Globus pallidus (tissue), 1 donor: ENCODE measurements around the gene GLP1R.

Experiments
- DNase-seq: peaks from one replicate; pipeline ENCODE4 v3.0.0-alpha.2; 2015; ENCODE audit warnings: low spot score

Gene GLP1R

DNA sequence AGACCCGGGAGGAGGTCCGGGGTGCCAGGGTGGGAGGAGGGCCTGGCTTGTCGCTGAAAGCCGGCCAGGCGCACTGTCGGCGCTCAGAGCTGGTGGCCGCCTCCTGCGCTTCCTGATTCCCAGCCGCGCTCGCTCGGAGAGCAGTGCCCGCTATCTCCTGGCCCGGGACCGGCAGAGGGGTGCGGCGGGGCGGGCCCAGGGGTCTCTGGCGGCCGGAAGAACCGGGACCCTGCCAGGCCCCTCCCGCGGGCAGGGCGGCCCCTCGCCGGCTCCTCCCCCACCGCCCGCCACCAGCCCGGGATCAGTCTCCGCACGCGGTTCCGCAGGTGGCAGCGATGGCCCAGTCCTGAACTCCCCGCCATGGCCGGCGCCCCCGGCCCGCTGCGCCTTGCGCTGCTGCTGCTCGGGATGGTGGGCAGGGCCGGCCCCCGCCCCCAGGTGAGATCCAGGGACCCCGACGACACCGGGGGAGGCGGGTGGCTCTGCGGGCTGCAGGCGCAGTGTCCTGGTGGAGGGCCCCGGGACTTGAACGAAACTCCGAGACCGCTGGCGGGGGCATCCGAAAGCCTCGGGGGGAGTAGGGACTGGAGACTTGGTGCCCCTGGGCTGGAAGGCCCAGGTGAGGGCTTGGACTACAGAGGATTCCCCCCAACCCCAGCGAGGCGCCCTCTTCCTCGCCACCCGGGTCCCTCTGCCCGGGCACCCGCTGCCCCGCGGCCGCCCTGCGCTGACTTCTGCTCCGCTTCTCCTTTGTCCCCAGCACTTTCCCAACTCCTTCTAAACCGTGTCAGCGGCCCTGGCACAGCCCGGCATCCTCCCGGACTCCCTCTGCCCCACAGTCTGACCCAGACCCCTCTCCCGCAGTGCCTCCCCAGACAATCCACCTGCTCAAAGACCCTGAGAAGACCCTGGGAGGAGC lies at the start of gene GLP1R:
GLP1R (plus strand) TSS at position 301 of the 919 bp plus-strand sequence; CDS start at position 361, 60 bp downstream.
- DNase-seq = no peak

DNA sequence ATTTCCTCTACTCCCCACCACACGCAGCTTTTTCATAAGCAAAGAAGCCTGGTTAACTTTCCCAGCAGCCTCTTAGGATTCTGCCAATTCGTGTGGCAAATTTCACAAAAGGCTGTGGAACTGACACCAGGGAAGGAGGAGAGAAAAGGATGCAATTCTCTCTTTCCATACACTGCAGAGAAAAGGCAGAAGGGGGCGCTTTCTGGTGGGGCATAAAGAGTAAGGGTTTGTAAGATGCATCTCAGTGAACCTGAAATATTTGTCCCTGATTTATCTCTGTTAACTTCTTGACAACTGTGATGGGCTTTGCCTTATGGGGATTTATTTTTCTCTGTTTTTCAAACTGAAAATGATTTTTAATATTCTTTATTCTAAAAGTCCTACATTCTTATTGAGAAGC lies 45.5 kb upstream of the GLP1R start:
- DNase-seq = no peak

DNA sequence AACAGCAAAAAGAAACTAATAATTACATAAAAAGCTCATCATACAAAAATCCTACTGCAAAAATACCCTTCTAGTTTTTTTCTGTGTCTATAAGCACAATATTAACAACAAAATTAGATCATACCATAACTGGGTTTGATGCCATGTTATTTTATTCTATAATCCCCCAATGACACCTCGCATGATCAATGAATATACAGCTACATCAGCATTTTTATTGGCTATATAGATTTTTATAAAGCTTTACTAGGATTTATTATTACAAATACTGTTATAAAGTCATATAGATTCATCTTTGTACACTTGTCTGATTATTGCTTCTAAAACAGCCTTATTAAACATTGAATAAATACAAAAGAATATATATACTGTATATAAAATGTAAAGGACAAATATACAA lies 45.1 kb upstream of the GLP1R start:
- no peak for DNase-seq

DNA sequence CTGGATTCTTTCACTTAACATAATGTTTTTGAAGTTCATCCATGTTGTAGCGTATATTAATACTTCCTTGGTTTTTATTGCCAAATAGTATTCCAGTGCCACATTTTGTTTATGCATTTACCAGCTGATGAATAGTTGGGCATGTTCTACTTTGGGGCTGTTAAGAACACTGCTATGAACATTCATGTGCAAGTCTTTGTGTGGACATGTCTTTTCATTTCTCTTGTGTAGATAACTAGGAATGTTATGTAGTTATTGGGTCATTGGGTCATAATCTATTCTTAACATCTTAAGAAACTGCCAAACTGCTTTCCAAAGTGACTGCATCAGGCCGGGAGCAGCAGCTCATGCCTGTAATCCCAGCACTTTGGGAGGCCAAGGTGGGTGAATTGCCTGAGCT lies 43.8 kb upstream of the GLP1R start:
- no peak for DNase-seq

DNA sequence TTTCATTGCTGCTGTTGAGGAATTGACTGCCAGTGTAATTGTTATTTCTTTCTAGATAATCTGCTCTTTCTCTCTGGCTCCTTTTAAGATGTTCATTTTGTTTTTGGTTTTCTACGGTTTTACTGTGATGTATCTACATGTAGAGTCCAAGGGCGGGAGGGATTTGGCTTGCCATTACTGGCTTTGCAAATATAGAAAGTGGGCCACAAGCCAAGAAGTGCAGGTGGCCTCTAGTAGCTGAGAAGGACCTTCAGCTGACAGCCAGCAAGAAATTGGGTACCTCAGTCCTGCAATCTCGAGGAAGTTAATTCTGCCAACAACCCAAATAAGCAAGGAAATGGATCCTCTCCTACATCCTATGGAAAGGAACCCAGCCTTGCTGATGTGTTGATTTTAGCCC lies 42.8 kb upstream of the GLP1R start:
- DNase-seq = no peak

DNA sequence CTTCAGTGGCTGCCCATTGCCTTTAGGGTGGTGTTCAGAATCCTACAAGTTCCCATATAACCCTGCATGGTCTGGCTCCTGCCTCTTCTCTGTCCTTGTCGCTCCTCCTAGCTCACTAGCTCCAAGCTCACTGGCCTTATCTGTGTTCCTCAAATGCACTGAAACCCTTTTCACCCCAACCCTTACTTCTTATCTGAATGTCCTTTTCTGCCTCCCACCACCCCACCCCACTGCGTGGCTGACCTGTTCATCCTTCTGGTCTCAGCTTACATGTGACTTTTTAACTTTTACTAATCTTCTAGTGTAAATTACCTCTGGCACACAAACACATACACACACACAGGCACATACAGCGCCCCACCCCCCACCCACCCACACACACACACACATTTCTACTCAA lies 41.0 kb upstream of the GLP1R start:
- DNase-seq = no peak

DNA sequence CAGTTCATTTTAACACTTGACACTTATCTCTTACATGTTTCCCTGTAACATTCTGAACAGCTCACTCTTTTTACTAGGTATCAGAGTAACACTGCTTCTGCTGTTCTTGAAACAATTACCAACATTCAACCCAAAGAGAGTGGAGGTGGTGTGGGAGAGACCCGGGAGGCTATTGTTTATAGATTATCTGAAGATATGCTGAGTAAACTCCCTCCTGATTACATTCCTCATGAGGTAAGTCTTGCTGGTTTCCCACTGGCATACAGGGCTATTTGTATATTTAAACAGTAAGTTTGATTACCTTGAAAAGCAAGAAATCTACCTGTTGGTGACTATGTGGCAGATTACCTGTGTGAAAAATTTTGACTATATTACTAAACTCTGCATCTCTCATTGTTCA lies 39.8 kb upstream of the GLP1R start:
- no peak for DNase-seq

DNA sequence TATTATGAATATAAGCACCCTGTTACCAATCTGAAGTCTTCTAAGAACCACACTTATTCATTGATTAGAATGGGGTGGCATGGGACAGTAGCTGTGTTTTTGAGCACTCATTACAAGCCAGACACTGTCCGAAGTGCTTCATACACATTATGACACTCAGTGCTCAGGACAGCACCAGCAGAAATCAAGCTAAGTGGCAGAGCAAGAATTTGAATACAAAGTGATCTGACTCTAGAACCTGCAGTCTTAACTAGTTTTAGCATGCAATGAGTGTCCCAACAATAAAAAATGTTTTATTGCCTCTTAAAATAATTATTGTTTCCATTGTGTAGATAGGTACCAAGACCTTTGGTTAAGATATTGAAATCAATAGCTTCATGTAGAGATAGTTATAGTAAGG lies 39.1 kb upstream of the GLP1R start:
- no peak for DNase-seq

DNA sequence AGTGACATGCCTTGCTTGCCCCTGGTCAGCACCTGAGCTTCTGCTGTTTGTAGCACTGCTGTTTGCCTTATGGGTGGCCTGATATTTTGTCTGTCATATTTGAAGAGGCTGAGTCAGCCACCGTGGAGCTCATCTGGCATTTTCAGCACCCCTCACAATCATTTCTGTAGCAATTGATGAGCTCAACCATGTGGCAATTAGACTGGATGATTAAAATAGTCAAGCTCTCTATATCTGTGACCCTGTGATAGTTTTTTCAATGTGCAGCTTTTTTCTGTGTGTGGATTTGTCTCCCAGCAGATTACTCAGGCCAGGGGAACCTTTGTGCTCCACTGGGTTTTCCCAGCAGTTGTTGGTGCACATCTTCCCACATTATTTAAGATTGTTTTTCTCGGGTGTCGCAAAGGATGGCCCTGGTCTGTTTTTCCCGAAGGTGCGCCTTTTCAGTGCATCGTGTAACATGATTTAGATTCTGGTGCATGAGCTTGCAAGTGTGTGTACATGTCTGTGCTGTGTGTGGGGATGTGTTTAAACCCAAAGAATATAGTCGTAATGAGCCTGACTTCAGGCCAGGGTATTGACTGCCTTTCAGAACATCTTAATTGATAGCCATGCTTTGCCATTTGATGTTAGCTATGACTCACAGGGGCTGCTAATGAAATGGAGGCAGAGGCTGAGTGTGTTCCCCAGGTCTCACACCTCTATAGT lies 31.6 kb upstream of the GLP1R start:
- DNase-seq = no peak

DNA sequence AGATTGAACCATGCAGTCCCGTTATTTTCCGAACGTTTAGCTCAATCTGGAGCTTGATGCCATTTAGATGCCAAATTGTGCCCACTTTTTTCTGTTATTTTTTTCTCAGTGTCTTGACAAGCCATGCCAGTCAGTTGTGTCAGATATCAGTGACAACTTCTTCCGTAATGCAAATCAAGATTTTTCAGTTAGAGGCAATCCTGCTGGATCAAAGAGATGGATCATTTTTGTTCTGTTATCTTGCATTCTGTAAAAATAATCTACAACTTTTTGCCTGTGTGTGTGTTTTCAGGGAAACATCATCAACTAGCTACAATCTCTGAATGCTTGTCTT lies 31.1 kb upstream of the GLP1R start:
- DNase-seq = no peak

DNA sequence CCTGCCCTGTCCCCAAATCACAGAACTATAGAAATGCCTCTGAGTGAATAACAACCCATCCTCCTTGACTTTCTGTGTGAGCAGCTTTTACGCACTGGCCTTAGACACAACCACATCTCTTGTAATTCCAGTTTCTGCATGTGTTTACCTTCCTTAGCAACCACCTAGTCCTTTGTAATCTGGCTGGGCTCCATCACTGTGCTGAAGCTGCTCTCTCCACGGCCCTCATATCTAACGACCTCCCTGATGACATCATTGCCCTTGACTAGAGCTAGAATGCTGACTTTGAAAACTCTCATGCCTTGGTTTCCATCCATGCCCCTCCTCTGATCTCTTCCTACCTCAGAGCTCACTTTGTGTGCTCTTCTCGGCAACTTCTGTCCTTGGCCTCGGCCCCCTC lies 30.5 kb upstream of the GLP1R start:
- no peak for DNase-seq

DNA sequence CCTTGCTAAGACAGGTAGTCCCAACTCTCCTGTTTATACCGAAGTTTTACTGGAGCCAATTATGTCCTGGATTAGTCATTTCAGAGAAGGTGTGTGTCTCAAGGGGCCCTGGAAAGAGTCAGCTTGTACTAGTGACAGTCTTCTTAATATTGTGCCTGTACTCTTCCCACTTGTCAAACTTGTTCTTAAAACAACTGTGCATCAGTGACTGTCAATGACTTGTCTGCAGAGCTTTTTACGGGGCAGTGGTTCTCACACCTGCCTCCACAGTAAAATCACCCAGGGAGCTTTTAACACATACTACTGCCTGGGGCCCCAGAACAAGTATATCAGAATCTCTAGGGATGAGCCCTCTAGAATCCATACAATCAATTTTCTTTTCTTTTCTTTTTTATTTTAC lies 28.4 kb upstream of the GLP1R start:
- no peak for DNase-seq

DNA sequence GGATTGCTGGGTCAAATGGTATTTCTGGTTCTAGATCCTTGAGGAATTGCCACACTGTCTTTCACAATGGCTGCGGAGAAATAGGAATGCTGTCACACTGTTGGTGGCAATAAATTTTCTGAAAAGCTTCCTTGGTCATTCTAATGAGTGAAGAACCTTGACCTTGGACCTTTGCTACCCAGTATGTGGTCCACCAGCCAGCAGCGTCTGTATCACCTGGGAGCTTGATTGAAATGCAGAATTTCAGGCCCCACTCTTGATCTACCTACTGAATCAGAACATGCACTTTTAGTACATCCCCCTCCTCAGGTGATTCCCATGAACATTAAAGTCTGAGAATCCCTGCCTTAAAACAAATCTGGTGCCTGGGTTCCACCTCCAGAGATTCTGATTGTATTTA lies 27.5 kb upstream of the GLP1R start:
- no peak for DNase-seq

DNA sequence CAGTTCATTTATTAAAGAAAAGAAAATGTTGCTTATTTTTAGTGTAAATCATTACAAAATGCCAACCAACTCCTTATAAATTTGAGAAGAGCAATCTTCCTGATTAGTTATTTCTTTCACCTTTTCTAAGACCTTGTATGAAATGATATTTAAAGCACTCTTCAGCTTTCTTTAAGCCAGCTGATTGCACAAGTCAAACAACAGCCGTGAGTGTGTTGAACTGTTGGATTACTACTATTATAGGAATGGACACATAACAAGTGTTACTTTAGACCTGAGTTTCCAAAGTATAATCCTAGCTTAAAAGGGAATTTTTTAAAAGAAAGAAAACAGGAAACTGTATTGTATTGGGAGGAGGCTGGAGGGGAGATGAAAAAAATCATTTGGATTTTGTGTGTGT lies 26.8 kb upstream of the GLP1R start:
- no peak for DNase-seq

DNA sequence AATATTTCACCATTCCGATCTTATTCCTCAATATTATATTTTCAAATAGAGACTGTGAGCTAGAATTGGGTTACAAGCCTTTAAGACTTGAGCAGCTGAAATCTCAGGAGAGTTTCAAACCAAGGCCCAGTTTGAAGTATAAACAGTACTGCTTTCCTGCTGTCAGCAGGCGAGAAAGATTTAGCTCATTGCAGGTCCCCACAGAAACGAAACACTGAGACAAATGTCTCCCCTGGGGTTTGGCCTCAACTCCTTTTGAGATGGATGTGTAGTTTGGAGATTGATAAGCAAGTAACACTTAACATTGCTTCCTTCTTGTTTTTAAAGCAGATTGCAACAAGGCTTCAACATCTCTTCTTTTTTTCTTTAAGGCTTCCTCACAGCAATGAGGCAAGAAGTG lies 22.4 kb upstream of the GLP1R start:
- no peak for DNase-seq

DNA sequence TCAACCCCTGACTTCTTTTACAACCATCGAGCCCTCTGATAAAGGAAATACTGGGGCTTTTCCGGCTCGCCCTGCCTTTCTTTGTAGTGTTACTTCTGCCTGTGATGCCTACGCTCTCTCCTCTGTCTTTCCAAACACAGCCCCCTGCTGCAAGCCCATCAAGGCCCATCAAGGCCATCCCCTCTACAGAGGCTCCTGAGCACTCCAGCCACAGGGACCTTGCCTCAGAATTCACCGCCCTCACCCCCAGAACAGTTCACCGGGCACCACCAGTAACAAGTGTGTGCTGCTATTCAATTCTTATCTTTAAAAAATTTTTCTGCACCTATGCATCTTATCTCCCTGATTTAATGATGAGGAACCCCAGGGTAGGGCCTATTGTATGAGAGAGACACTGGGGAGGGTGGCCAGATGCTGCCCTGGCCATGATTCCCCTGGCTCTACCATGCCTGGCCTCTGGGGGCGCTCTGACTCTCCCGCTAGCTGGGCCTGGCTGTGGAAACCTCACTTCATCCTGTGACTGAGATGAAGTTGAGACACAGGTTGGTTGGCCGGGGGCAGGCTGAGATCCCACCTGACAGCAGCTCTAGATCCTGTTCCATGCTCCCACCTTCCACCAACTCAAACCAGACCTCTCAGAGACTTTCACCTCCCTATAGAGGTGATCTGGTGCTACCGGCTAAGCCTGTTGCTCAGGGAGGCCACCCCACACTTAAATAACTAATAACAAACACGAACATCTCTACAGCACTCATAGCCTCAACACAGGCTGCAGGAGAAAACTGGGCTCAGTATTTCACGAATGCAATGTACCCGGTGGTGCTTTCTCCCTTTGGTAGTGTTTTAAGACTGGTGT lies 19.2 kb upstream of the GLP1R start:
- no peak for DNase-seq

DNA sequence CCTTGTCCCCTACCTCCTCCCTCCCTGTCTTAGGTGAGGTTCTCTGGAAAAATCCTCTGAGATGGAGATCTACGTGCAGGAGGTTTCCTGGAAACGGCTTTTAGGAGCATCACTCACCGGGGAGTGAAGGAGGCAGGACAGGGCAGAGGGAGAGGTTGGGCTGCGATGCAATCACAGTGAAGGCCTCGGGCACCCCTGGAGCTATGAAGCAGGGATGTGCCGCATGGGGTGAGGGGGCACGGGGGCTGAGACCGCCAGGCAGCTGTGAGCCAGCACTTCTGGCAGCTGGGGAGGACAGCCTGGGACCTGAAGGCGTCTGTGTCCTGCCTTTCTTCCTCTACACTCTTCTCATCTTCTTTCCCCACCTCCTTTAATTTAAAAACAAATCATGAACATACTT lies 12.9 kb upstream of the GLP1R start:
- no peak for DNase-seq

DNA sequence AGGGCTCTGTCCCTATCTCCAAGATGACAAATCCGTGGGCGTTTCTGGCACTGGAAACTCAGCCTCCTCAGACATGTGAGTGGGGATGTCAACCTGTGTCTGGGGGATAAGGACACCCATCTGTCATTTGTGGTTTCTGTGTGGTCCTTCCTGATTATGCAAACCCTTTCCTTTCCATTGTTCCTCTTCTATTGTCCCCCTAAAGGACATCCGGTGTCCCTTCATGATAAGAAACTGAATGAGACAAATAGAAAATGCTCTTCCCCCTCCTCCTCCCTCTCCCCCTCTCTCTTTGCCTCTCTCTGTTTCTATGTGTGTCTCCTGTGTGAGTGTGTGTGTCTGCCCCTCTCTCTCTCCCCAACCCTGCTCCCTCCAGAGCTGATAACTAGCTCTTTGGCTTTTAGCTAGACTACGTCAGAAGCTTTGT lies 11.5 kb upstream of the GLP1R start:
- no peak for DNase-seq

DNA sequence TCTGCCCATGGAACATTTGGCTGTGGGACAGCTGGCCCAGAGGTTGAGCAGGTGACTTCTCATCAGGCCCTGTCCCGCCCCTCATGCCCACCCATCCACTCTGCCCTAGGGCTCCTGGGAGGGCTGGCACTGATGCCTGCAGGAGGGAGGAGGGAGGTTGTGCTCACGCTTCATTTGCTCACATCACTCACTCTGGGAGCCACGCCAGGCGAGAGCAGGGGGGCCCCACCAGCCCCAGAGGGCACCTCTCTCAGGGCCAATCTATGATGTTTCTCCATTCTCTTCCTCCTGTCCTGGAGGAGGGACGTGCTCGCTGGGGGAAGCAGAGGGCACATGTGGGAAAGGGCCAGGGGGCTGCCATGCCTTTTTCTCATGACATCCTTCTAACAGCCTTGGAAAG lies 10.9 kb upstream of the GLP1R start:
- DNase-seq = no peak

DNA sequence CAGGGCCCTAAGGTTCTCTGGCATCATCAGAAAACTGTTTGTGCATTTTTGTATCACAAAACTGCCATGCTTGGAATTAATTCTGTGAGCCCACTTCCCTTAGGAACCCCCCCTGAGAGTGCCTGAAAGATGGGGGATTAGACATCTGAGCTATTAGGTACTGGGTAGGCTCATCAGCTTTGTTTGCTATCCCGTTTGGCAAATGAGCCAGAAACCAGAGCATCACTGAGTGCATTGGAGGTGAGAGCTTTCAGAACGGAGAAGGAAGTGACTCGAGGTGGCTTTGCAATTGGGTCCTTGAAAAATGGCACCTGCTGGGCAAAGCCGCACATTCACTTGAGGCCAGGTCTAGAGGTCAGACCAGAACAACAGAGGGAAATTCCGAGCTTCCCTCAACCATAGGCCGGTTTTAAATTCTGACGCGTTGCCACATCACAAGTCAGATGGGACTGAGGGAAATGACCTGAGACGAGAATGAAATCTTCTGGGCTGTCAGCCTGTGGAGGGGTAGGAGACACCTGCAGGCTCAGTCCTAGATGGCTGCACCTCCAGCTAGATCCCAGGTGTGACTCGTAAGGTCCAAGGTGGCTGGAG lies 8.4 kb upstream of the GLP1R start:
- DNase-seq = no peak

DNA sequence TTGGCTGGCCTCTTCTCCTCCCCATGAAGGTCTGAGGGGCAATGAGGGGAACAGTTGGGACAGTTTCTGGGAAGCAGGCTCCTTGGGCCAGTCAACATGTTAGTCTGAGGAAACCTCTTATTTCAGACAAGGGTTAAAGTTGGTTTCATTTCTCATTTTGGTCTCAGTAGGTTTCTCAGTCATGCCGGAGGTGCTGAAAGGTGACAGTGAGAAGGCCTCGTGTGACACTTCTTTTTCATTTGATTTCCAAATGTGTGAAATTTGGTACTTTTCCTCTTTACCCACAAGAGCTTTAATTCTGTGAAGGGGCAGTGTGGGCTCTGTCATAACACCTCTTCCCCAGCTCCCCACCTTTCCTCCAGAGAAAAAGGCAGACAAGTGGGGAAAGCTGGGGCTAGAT lies 7.5 kb upstream of the GLP1R start:
- DNase-seq = no peak

DNA sequence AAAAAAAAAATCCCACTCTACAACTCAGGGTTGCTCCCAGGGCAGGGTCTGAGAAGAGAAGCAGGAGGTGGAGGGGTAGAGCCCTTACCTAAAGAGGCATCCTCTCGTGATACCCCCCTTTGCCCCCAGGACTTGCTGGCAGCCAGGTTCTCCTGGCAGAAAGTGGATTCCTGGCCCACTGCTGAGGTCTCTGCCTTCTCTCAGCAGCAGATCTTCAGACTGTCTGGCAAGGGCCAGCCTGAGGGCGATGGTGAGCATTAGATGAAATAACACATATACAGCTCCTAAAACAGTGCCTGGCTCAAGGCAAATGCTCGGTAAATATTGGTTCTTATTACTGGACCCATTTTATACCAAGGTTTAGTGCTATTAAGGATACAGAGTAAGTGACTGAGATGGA lies 4.8 kb upstream of the GLP1R start:
- no peak for DNase-seq
